NCI-H2029 treated with DMSO at 0.1 percent for 48 hours (cell line): ENCODE data around the gene VARS1.
A peak's percentile ranks its signal among the peaks of the same experiment; 100 is the strongest.
"Not testable (repeated sequence)": the region's sequence is repeated elsewhere in the genome, so short reads cannot be mapped to it uniquely, and the experiment has no call there.

Experiments
- DNase-seq: peaks from one replicate; lab custom pipeline; 2025; lab: John Stamatoyannopoulos, UW

Gene VARS1

DNA sequence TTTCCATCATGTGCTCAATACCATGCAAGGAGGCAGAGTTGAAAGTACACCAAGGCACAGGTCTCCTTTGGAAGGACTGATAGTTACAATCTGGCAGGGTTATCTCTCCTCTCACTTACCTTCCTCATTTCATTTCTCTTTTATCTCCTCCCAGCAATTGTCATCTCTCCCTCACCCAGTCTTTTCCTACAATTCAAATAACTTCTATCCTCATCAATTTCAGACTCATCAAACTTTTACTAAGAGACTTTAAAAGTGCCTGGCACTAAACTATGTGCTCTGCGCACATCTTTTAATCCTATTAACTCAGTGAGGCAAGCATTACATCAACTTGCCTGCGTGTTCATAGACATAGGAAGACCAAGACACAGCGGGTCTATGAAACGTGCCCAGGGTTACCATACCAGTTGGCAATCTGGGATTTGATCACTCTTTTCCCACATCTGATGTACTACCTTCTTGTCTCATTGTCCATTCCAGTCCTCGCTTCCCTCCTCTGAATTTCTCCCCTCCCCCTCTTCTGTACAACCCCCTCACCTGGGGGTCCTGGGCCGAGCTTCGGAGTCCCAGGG lies 1.2 kb downstream of the VARS1 start:
- DNase-seq: no peak

DNA sequence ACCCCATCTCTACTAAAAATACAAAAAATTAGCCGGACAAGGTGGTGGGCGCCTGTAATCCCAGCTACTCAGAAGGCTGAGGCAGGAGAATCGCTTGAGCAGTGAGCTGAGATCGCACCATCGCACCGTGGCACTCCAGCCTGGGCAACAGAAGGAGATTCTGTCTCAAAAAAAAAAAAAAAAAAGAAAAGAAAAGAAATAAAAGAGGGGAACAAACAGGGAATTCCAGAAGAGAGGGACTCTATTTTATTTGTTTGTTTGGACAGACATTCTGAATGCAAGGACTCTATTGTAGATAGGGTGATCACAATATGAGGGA lies 1.7 kb downstream of the VARS1 start:
- not testable (repeated sequence) for DNase-seq

DNA sequence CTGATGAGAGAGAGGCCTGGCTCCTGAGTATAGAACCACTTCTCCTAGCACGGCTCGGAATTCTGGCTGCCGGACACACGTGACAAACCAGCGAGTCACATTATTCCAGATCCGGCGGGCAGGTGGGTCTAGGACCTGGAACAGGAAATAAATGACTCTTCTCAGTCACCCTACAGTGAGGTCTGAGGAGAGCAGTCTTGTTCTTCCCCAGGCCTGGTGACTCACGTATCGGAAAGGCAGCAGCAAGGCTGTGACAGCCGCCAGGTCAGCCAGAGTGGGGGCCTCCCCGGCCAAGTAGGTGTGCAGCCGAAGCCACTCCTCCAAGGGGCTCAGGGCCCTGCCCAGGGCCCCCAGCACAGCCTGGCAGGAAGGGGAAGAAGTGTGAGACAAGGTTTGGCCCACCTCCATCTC lies 2.8 kb downstream of the VARS1 start:
- no peak for DNase-seq

DNA sequence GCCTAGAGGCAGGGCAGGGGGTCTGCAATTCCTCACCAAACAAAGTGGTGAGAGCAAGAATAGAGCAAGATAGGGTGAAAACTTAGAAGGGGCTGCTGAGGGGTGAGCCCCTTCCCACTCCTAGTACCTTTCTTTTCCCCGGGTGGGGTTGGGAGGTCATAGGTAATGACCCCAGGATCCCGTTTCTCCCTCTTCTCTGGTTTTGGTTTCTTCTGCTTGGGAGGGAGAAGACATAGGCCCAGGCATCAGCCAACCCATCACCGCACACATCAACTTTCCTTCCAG lies 3.5 kb downstream of the VARS1 start:
- DNase-seq: no peak

DNA sequence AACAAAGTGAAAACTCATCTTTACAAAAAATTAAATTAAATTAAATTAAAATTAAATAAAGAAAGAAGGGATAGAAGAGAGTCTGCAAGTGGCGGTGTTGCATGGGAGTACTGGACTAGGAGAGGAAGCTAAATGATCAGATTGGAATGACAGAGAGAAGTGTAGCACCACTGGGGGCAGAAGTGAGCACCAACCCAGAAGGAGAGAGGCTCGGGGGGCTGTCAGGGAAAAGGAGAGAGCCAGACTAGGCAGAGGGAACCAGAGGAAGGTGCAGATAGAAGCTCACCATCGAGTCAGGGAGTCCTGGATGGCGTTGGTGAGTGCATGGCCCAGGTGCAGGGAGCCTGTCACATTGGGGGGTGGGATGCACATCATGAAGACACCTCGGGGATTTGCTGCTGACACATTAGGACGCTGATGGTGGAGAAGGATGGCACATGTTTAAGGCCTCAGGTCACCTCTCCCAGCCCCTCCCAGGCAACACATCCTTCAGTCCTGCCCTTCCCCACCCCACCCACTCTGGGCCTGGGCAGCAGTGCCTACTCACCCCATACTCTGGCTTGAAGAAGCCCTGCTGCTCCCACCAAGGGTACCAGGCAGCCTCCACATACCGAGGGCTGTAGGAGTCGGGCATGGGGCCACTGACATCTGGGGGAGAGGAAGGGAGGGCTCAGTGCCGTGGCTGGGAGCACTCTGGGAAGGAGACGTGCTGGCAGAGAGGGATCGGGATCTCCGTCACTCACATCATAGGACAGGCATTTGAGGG lies 4.0 kb downstream of the VARS1 start:
- DNase-seq: peak; percentile 21

DNA sequence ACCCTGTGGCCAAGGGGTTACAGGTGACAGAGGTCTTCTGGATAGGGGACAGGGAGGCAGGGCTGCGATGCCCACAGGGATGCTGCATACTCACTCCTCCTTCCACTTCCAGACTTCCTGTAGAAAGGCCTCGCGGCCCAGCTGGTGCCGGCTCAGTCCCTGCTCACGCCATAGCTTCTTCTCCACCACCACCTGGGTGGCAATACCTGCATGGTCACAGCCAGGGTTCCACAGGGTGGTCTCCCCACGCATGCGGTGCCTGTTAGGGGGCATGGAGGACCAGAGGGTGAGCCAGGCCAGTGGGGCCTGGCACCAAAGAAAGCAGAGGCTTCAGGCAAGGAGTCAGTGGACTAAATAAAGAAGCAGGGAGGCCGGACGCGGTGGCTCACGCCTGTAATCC lies 10.1 kb downstream of the VARS1 start:
- DNase-seq: no peak

DNA sequence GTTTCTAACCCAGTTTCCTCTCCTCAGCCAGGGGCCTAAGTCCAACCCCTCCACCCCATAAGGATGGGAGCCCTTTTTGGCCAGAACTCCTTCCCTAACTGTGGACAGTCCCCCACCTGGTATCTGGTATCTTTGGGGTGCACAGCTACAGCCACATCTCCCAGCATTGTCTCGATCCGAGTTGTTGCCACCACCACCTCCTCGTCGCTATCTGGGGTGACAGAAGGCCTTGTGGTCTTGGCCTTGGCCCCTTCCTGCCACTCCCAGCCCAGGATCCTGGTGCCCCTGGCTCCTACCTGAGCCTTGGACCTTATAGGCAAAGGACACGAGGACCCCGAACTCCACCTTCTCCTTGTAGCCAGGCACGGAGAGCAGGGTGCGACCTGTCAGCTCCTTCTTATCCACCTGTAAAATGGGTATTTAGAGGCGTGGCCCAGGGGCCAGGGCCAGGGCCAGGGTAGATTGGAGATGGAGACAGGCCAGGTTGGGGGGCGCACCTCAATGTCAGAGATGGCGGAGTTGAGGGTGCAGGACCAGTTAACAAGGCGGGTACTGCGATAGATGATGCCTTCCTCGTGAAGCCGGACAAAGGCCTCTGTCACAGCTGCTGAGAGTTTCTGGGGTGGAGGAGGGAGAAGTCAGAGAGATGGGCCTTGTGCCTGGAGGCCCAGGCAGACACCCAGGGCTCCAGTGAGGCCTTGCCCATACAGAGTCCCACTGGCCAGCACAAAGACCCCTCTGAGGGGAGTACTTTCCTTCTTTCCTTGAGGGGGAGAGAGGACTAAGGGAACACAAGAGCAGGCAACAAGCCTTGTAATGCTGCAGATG lies 11.2 kb downstream of the VARS1 start:
- no peak for DNase-seq

DNA sequence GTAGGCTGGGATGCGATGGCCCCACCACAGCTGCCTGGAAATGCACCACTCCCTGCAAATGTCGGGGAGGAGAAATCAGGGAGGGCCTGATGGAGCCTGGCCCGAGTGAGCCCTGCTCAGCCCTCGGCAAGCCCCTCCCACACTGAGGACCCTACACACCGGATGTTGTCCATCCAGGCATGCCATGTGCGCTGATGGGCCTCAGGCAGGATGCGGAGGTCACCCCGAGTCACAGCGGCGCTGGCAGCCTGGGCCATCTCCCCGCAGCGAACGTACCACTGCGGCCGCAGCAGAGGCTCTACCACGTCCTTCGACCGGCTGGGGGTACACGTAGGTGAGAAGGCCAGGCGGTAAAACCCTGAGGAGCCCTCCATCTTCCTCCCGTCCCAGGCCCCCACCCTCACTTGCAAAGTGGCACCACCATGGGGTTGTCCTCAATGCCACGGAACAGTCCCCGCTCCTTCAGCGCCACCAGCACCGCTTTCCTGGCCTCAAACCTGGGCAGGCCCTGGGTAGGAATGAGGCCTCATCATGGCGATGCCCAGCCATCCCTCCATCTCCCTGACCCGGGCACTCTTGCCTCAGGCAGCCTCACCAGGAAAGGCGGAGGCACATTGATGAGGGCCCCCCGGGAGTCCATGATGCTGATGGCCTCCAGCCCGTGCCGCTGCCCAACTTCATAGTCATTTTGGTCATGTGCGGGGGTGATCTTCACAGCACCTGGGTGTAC lies 13.3 kb downstream of the VARS1 start:
- no peak for DNase-seq

DNA sequence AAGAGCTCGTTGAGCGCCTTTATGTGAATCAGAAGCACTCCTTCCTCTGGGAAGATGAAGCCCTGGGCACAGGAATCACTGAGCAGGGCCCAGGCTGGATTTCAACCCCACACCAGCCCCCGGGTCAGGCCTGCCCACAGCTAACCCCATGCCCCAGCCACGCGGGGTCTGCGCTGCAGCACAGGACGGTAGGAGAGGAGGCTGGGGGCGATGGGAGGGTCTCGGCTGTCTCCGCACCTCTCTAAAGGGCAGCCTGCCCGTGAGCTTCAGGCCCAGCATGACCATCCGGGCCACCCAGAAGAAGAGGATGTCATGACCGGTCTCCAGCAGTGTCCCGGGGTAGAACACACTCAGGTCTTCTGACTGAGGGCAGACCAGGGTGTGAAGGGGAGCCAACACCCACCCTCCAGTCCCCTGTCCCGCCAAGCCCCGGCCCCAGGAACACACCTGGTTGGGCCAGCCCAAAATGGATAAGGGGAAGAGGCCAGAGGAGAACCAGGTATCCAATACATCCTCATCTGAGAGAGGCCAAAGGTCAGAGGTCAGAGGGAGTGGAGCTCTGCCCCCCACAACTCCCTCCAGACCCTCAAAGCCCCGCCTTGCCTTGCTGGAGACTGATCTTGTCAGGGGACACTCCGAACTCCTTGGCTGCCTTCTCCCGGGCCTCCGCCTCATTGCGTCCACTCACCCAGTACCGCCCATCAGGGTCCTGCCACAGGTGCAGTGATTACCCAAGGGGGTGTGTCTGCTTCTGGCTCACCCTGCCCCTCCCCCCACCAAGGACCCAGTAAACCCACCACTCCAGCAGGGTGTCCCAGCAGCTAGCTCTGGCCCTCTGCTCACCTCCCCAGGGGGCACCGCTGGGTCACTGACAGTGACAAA lies 14.1 kb downstream of the VARS1 start:
- DNase-seq: no peak

DNA sequence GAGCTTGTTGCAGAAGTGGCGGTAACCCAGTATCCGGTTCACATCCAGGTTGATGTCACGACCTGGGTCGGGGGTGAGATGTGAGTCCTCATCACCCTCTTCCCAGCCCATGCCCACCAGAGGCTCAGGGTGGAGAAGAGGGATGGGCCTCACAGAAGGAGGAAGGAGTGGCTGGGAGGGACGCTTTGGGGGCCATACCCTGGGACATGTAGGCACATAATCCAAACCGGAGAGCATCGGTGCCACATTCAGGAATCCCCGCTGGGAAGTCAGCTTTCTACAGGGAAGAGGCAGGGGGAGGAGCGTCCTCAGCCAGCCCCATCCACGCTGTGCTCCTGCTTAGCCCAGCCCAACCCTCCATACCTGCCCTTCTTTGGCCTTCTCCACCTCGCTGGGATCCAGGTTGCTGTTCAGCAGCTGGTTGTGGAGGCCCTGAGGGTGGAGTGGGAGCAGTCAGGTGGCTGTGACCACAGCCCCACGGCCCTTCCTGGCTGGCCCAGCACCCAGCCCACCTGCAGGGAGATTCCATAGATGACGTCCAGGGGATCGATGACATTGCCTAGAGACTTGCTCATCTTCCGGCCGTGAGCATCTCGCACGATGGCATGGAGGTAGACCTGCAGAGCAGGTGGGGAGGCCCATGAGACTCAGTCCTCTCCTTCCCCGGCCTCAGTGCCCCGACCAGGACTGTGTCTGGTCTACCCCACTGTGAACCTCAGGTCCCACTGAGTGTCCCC lies 14.9 kb downstream of the VARS1 start:
- no peak for DNase-seq

DNA sequence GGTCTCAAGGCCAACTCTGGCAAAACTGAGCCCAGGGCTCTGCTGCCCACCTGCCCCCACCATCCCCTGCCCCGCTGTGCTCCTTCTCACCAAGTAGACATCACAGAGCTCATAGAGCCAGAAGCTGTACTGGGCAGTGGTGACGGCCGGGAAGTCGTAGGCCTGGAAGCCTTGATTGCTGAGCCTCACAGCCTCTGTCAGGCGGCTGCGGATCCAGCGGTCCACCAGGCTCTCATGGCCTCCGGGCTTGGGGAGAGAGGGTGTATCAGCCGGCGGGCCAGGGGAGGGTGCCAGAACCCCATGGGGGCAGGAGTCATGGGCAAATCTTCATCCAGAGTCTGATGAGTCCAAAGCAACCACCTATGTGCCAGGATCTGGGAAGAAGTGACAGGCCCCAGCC lies 15.6 kb downstream of the VARS1 start:
- DNase-seq: no peak

DNA sequence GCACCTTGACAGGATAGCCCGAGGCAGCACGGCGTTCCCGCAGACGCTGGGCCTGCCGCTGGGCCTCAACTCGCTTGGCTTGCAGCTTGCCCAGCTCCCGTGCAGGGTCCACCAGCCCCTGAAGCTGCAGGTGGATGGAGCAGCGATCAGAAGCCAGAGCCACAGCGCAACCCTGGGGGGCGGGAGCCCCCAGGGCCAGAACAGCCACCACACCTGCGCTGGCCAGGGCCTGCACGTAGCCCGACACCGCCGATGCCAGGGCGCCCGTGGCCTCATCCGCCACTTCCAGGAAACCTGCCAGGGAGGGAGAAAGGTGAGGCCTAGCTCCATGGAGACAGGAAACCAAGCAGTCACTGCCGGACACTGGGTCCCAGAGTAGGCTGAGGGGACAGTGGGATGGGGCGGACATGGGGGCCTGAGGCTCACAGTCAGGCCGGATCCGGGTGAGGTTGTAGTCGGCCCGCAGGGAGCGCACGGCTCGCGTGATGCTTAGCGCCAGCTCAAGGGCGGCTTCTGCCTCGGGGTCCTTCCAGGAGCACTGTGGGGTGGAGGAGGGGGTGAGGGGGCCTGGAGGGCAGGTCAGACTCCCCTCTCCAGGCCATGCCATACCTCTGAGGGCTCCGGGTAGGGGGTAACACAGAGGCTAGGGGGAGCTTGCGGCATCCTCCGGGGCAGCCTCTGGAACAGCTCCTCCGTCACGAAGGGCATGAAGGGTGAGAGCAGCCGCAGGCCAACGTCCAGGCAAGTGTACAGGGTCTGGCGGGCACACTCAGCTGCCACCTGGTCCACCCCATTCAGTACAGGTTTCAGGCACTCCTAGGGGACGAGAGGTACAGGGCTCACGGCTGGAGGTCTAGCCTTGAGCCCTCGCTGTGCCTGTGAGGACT lies 16.3 kb downstream of the VARS1 start:
- no peak for DNase-seq

DNA sequence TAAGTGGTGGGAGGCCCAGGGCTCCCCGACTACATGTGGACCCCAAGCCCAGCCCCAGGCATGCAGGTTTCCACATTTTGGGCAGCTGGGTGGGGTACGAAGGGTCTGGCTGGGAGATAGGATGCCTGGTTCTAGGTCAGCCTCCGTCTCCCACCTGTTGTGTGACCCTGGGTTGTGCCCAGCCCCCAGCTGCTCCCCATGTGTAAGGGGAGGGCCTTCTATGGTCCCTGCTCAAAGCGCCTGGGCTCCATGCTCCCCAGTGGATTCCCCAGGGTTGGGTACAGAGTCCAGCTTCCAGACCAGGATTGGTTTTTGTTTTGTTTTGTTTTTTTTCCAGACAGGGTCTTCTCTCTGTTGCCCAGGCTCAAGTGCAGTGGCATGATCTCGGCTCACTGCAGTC lies 17.4 kb downstream of the VARS1 start:
- DNase-seq: no peak

DNA sequence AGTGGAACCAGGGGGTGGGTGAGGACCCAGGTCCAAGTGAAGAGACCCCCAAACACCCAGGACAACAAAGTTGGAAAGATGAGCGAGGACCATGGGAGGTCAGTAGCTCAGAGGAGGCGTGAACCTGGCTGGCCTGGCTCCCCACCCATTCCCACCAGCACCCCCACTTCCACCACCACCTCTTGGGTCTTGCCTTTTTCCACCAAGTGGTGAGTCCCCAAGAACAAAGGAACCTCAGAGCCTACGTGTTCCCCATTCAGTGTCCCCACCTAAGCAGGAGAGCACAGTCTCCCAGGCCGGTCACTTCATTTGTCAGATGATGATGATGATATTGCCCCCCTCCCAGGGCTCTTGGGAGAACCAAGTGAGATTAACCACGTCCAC lies 17.9 kb downstream of the VARS1 start:
- DNase-seq: no peak

DNA sequence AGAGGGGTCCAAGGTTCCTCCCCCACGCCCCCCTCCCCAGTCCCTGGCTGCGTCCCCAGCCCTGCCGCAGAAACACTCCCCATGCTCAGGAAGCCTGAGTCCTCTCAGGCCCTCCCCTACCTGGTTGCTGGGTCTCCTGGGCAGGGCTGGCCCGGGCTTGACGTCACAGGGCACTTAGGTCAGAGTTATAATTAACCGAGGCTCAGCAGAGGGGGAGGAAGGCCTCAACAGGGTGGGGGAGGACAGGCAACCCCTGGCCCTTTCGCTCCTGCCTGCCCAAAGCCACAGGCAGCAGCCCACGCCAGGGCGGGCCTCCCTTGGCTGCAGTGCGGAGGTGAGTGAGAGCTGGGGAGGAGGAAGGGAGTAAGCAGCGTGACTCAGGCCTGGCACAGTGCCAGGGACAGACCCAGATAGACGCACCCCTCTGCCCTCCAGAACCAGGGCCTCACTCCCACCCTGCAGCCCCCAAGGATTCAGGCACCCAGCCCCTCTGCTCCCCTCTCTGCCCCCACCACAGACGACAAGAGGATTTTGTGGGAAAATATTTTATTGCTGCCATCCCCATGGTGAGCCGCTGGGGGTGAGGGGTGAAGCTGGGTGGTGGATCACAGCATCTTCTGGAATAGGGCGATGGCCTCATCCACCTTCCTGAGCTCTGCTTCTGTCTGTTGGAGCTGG lies 18.4 kb downstream of the VARS1 start, which contains the start of gene VWA7:
Gene VWA7, minus strand, starts transcription at position 340 of the 678 bp plus-strand sequence. CDS start 549 bp downstream, outside the sequence.
- peak; percentile 45 for DNase-seq

DNA sequence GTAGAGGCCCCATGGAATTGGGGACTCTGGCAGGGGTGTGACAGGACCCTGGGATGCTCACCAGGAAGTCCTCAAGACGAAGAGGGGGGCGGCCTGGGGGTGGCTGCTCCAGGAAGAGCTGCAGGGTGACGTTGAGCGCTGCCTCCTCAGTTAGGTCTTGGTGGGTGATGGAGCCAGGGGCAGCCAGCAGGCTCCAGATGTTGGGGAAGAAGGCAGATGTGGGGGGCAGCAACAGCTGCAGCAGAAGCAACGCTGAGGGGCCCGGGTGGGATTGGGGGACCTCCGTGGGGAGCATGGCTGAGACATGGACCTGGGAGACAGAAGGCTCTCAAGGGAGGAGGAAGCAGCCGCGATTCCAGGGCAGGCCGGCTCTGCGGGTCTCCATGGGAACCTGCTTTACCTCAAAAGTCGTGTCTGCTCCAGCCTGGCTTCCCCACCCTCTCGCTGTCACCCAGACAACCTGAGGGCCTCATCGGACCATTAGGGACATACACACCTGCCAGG lies 19.0 kb downstream of the VARS1 start:
- no peak for DNase-seq

DNA sequence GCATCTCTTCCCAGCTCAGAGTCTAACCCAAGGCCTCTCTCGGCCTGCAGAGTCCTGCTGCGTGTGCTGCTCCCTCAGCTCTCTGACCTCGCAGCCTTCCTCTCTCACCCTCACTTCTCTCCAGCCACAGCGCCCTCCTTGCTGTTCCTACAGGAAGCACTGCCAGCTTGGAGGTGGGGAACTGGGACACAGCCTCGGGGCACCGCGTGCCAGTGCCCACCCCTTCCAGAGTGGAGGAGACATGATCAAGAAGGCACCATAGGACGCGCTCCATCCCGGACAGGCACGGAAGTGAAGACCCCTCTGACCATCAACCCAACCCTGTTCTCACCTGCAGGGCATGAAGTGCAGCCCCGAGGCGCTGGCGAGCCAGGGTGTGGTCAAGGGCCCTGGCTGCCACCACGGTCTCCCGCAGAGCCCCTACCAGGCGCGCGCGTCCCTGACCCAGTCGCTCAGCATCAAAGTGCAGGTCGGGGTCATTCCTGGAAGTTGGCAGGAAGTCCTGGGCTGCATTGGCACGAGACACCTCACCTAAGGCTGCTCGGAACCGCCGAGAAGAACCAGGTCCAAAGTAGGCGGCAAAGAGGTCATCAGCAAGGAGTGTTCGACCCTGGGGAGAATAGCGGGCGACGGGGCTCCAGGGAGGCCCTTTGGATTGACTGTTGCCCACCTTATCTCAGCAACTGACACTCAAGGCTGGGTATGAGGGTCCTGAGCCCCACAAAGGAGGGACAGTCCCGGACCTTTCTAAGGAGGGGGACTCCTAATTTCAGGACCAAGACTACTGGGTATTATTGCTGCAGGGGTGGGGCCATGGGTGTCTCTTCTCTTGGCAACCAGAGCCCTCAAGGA lies 19.7 kb downstream of the VARS1 start:
- DNase-seq: no peak

DNA sequence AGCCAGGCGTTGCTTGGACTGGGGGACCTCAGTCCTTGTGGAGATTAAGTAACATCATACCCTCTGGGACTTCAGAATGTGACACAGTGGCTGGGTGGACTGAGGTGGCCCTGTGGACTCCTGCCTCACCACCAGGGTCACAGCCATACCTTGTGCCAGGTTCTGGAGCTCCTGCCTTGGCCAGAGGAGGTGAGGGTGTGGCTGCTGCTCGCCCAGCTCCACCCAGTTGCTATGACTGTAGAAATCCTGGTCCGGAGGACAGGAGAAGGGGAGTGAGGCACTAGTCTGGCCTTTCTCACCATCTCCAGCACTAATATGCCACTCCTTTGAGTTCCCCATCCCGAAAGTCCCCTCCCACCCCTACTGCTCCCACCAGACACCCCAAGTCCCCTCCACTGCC lies 20.4 kb downstream of the VARS1 start:
- no peak for DNase-seq
